Measurements from ENCODE around the gene SLC35F6.

DNA sequence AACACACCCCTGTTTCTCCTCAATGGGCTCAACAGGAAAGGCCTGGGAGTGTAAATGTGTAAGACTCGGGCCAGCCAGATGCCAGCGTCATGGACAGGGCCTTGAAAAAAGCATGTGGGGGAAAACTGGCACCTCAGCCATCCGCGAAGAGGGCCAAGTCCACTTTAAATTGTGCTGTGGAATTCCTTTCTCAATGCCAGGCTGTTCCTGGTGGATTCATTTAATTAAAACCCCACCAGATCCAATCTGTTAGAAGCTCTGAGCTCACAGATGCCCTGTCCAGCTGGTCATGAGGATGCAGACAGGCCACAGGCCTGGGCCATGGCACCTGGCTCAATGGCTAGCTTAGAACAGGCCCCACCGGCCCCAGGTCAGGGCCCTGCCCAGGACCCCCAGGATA lies 46.7 kb upstream of the SLC35F6 start:
- TF ChIP-seq POLR2AphosphoS5 (IDR thresholded peaks at IDR 0.05) (no peak), POLR2A (IDR thresholded peaks at IDR 0.05) (no peak)
